IMR-90 (cell line): Measurements from ENCODE around the gene MYADM. TPM values are rescaled to one million over a fixed set of nuclear protein-coding genes. Genes with fewer than 3 reads are reported as not detected.

Experiments used
- ATAC-seq: fragments of 200-7000 bp; cut with Tn5 transposase; 2 replicates; pipeline ENCODE4 v1.9.1; 2020; ENCODE audit warnings: low read depth, mild to moderate bottlenecking, moderate library complexity
- BruUV-seq: library from RNA; stranded (reverse); fragments of 400-500 nt; replicated peaks from 2 replicates; lab custom pipeline; 2021; lab: Mats Ljungman, UMichigan
- CTCF ChIA-PET: fragments of 300-600 bp; formaldehyde crosslinking; extraction: SDS; loops from one replicate; lab custom pipeline; 2021; ENCODE audit warnings: antibody characterized with exemption; lab: Yijun Ruan, JAX
- POLR2A ChIA-PET: fragments of 300-600 bp; sonication (Branson Sonifier 250); formaldehyde crosslinking; loops from one replicate; lab custom pipeline; 2022; ENCODE audit warnings: antibody characterized with exemption; ENCODE audit not compliant: unreplicated experiment; lab: Charles Lee
- DNase-seq: peaks from one replicate; pipeline ENCODE4 v3.0.0; 2013
- H2AFZ ChIP-seq: replicated peaks from 2 replicates; pipeline ENCODE3; 2013; ENCODE audit warnings: low read length, mild to moderate bottlenecking; ENCODE audit not compliant: poor library complexity
- H2AK5ac ChIP-seq: 2 replicates; pipeline ENCODE4 v1.6.1; 2013; ENCODE audit warnings: low read depth, low read length, inconsistent platforms
- H2AK9ac ChIP-seq: replicated peaks from 2 replicates; pipeline ENCODE3; 2013; ENCODE audit warnings: mild to moderate bottlenecking, low read depth, low read length, moderate library complexity; ENCODE audit not compliant: poor library complexity
- H2BK120ac ChIP-seq: 2 replicates; pipeline ENCODE4 v1.6.1; 2013; ENCODE audit warnings: low read depth, low read length, inconsistent platforms
- H2BK15ac ChIP-seq: 3 replicates; pipeline ENCODE4 v1.6.1; 2013; ENCODE audit warnings: low read depth, low read length, inconsistent platforms
- H2BK20ac ChIP-seq: 2 replicates; pipeline ENCODE4 v1.6.1; 2013; ENCODE audit warnings: low read depth, mild to moderate bottlenecking, inconsistent platforms, low read length, moderate library complexity
- H2BK5ac ChIP-seq: 2 replicates; pipeline ENCODE4 v1.6.1; 2013; ENCODE audit warnings: mild to moderate bottlenecking, low read depth, low read length, inconsistent platforms; ENCODE audit not compliant: poor library complexity, severe bottlenecking
- H3K14ac ChIP-seq: replicated peaks from 2 replicates; pipeline ENCODE4 v1.6.1; 2013; ENCODE audit warnings: low read depth, low read length, inconsistent platforms
- H3K18ac ChIP-seq: 2 replicates; pipeline ENCODE4 v1.6.1; 2013; ENCODE audit warnings: low read depth, low read length, control low read depth
- H3K23ac ChIP-seq: 2 replicates; pipeline ENCODE4 v1.6.1; 2013; ENCODE audit warnings: low read depth, low read length, inconsistent platforms
- H3K27ac ChIP-seq: 2 replicates; pipeline ENCODE4 v1.5.1; 2013; ENCODE audit warnings: mild to moderate bottlenecking, control low read depth, low read length; ENCODE audit not compliant: insufficient read depth
- H3K27me3 ChIP-seq: 2 replicates; pipeline ENCODE4 v1.6.1; 2013; ENCODE audit warnings: low read length; ENCODE audit not compliant: control insufficient read depth, insufficient read depth
- H3K36me3 ChIP-seq: 2 replicates; pipeline ENCODE4 v1.6.1; 2013; ENCODE audit warnings: low read length, mixed read lengths; ENCODE audit not compliant: control insufficient read depth, insufficient read depth
- H3K4ac ChIP-seq: 2 replicates; pipeline ENCODE4 v1.6.1; 2013; ENCODE audit warnings: low read depth, low read length, inconsistent platforms
- H3K4me1 ChIP-seq: 2 replicates; pipeline ENCODE4 v1.6.1; 2013; ENCODE audit warnings: low read length, mixed read lengths; ENCODE audit not compliant: control insufficient read depth, insufficient read depth
- H3K4me2 ChIP-seq: 2 replicates; pipeline ENCODE4 v1.6.1; 2013; ENCODE audit warnings: low read depth, mild to moderate bottlenecking, control low read depth, low read length, moderate library complexity
- H3K4me3 ChIP-seq: 2 replicates; pipeline ENCODE4 v1.5.1; 2013; ENCODE audit warnings: low read depth, mild to moderate bottlenecking, control low read depth, low read length, moderate library complexity; ENCODE audit not compliant: insufficient read depth
- H3K56ac ChIP-seq: 2 replicates; pipeline ENCODE4 v1.6.1; 2013; ENCODE audit warnings: low read length, inconsistent platforms; ENCODE audit not compliant: insufficient read depth; ENCODE audit errors: extremely low read depth
- H3K79me1 ChIP-seq, 2 experiments: 2 replicates each; pipeline ENCODE4 v1.6.1; 2013; ENCODE audit warnings: low read length in 2 of 2, inconsistent platforms in 1 of 2, low read depth in 1 of 2
- H3K9ac ChIP-seq: 2 replicates; pipeline ENCODE4 v1.6.1; 2013; ENCODE audit warnings: low read depth, low read length, control low read depth
- H3K9me1 ChIP-seq: 2 replicates; pipeline ENCODE4 v1.6.1; 2013; ENCODE audit warnings: low read length, inconsistent platforms; ENCODE audit not compliant: insufficient read depth
- H3K9me3 ChIP-seq: 2 replicates; pipeline ENCODE4 v1.6.1; 2013; ENCODE audit warnings: low read length; ENCODE audit not compliant: control insufficient read depth, insufficient read depth
- H4K20me1 ChIP-seq: 2 replicates; pipeline ENCODE4 v1.6.1; 2013; ENCODE audit warnings: low read length, inconsistent platforms; ENCODE audit not compliant: insufficient read depth
- H4K5ac ChIP-seq: 2 replicates; pipeline ENCODE4 v1.6.1; 2013; ENCODE audit warnings: mild to moderate bottlenecking, low read depth, low read length, control low read depth
- H4K8ac ChIP-seq, 2 experiments: 2 replicates each; pipeline ENCODE4 v1.6.1; 2013; ENCODE audit warnings: low read depth in 2 of 2, low read length in 2 of 2, control low read depth in 1 of 2, inconsistent platforms in 1 of 2
- H4K91ac ChIP-seq: 2 replicates; pipeline ENCODE4 v1.6.1; 2013; ENCODE audit warnings: low read depth, low read length, inconsistent platforms; ENCODE audit not compliant: insufficient read depth
- FOS ChIP-seq: fragments of 150-350 bp; IDR thresholded peaks from 2 replicates; pipeline ENCODE4 v1.6.1; 2016; ENCODE audit warnings: low read depth, low read length
- MAZ ChIP-seq: IDR thresholded peaks from 2 replicates; pipeline ENCODE4 v1.6.1; 2012; ENCODE audit warnings: low read depth, mild to moderate bottlenecking, low read length, improper control_type of control experiment, moderate library complexity, borderline replicate concordance
- RAD21 ChIP-seq: IDR thresholded peaks from 2 replicates; pipeline ENCODE4 v1.6.1; 2012; ENCODE audit warnings: low read length, improper control_type of control experiment
- SMC3 ChIP-seq: fragments of 150-350 bp; IDR thresholded peaks from 2 replicates; pipeline ENCODE4 v1.6.1; 2016; ENCODE audit warnings: low read depth, mild to moderate bottlenecking, antibody characterized with exemption, low read length, moderate library complexity
- WGBS, 2 experiments: methylation state at CpG; one replicate each; pipeline versions ENCODE4 v1.1.5 to v1.1.7; 2013; ENCODE audit warnings: missing lambda C conversion rate in 2 of 2; ENCODE audit not compliant: insufficient read length in 1 of 2; ENCODE audit errors: extremely low coverage in 2 of 2; 5-methylcytosine and 5-hydroxymethylcytosine counted together
- dilution Hi-C: fragments of 300-500 bp; cut with HindIII; formaldehyde crosslinking; loops from one replicate; pipeline ENCODE4 v1.14.3; 2018; ENCODE audit warnings: low sequenced_read_pairs; ENCODE audit not compliant: unreplicated experiment
- in situ Hi-C: fragments of 300-500 bp; cut with MboI; formaldehyde crosslinking; loops from 3 replicates; pipeline ENCODE4 v1.14.3; 2019; ENCODE audit warnings: low sequenced_read_pairs, inconsistent platforms, mixed read lengths
- intact Hi-C: fragments of 100-400 bp; cut with micrococcal nuclease; formaldehyde crosslinking; loops from 2 replicates; pipeline ENCODE4 v1.10.0; 2022
- polyA plus RNA-seq, 3 experiments: library from polyadenylated mRNA; depleted of rRNA; stranded (reverse); fragments of >200 nt; gene quantifications; 2 replicates each; pipeline ENCODE4 v1.2.3, GENCODE V29; 2012; ENCODE audit warnings: low replicate concordance in 1 of 3
- total RNA-seq: library from RNA; depleted of rRNA; stranded (reverse); fragments of >200 nt; gene quantifications from 2 replicates; pipeline ENCODE4 v1.2.3, GENCODE V29; 2012
- TF ChIP-seq, protein P1 (sequence below): fragments of 150-350 bp; IDR thresholded peaks from 2 replicates; pipeline ENCODE4 v1.6.1; 2017; ENCODE audit warnings: mild to moderate bottlenecking, antibody characterized with exemption, low read length, low read depth
- TF ChIP-seq, protein P2 (sequence below): conservative IDR thresholded peaks from 2 replicates; pipeline ENCODE4 v1.5.1; 2012; ENCODE audit warnings: mild to moderate bottlenecking, low read depth, low read length, improper control_type of control experiment

Gene MYADM
- total and polyA plus RNA-seq, 2 of the 4 experiments (the other 2 are of a cell fraction): 4.8 to 96.1 TPM

DNA sequence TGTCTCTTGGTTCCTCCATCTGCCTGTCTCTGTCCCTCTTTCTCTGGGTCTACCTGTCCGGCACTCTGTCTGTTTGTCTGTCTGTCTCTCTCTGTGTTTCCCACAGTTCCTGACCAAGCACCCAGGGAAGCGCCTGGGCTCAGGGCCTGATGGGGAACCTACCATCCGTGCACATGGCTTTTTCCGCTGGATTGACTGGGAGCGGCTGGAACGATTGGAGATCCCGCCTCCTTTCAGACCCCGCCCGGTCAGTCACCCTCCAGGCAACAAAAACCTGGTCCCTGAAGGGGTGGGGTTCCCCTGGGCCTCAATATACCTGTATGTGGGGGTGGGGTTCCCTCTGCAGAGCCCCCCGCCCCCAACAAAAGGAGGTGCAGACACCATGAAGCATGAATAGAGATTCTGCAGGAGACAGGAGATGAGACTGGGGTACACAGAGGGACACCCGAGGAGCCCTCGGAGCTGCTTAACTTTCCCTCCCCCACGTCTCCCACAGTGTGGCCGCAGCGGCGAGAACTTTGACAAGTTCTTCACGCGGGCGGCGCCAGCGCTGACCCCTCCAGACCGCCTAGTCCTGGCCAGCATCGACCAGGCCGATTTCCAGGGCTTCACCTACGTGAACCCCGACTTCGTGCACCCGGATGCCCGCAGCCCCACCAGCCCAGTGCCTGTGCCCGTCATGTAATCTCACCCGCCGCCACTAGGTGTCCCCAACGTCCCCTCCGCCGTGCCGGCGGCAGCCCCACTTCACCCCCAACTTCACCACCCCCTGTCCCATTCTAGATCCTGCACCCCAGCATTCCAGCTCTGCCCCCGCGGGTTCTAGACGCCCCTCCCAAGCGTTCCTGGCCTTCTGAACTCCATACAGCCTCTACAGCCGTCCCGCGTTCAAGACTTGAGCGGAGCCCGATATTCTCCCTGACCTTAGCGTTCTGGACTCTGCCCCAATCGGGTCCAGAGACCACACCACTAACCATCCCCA, 38.8 kb downstream of the MYADM start:
- CTCF ChIA-PET: interaction anchor here (0.5 to 1.8 kb wide), 5 partner anchors 28 to 123 kb away, joined by 3 to 9 read pairs (median 3); no protein-coding TSS in a partner anchor

More for the DNA sequence above, 38.8 kb downstream of the MYADM start:
- H2AK5ac ChIP-seq: no peak overlapping the region
- H3K9me1 ChIP-seq: no peaks in the 10 kb centered on the region
- no peaks in the 10 kb centered on the region for H3K36me3 ChIP-seq
- no peak overlapping the region for H2BK120ac ChIP-seq
- TF ChIP-seq, protein P1, sequence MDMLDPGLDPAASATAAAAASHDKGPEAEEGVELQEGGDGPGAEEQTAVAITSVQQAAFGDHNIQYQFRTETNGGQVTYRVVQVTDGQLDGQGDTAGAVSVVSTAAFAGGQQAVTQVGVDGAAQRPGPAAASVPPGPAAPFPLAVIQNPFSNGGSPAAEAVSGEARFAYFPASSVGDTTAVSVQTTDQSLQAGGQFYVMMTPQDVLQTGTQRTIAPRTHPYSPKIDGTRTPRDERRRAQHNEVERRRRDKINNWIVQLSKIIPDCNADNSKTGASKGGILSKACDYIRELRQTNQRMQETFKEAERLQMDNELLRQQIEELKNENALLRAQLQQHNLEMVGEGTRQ: no peak
- peak; percentile 29; the same call in 1 of the 2 replicates for TF ChIP-seq MAZ
- no peak for TF ChIP-seq FOS
- TF ChIP-seq RAD21: peak; percentile 58
- TF ChIP-seq, protein P2, sequence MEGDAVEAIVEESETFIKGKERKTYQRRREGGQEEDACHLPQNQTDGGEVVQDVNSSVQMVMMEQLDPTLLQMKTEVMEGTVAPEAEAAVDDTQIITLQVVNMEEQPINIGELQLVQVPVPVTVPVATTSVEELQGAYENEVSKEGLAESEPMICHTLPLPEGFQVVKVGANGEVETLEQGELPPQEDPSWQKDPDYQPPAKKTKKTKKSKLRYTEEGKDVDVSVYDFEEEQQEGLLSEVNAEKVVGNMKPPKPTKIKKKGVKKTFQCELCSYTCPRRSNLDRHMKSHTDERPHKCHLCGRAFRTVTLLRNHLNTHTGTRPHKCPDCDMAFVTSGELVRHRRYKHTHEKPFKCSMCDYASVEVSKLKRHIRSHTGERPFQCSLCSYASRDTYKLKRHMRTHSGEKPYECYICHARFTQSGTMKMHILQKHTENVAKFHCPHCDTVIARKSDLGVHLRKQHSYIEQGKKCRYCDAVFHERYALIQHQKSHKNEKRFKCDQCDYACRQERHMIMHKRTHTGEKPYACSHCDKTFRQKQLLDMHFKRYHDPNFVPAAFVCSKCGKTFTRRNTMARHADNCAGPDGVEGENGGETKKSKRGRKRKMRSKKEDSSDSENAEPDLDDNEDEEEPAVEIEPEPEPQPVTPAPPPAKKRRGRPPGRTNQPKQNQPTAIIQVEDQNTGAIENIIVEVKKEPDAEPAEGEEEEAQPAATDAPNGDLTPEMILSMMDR: peak; percentile 70
- peak; percentile 44; the same call in 1 of the 2 replicates for TF ChIP-seq SMC3
- no peak overlapping the region for H3K9ac ChIP-seq
- intact Hi-C loops: loop anchor here (1.0 kb wide), 1 partner anchor 118 kb away; no protein-coding TSS in a partner anchor
- H3K23ac ChIP-seq: no peak overlapping the region
- H3K18ac ChIP-seq: no peak overlapping the region
- H3K14ac ChIP-seq: no peak overlapping the region
- in situ Hi-C loops: no loop called here
- 24% methylated on average over 3 of the region's 48 CpGs; no CpG with 5 or more reads in 1 of the 2 experiments for WGBS, 2 experiments
- H3K9me3 ChIP-seq: no peaks in the 10 kb centered on the region
- H3K27ac ChIP-seq: no peak overlapping the region
- peaks cover 30% of the 10 kb centered on the region for H3K27me3 ChIP-seq
- H3K4me2 ChIP-seq: peak overlapping the region; percentile 39; the same call in 1 of the 2 replicates
- no peak overlapping the region for H4K5ac ChIP-seq
- no peak overlapping the region for H3K4me3 ChIP-seq
- DNase-seq (no peak), ATAC-seq (peak; percentile 67)
- H2AK9ac ChIP-seq: peak overlapping the region; percentile 78
- H4K20me1 ChIP-seq: no peaks in the 10 kb centered on the region
- H2AFZ ChIP-seq: peak overlapping the region; percentile 84
- POLR2A ChIA-PET: no interaction called here
- no peaks in the 10 kb centered on the region for H3K79me1 ChIP-seq
- no peak overlapping the region for H3K56ac ChIP-seq
- H3K4me1 ChIP-seq: peaks cover 5% of the 10 kb centered on the region; the same call in 1 of the 2 replicates
- no peak overlapping the region for H2BK15ac ChIP-seq
- no peak overlapping the region for H4K91ac ChIP-seq
- no peak overlapping the region for H3K4ac ChIP-seq
- no peak overlapping the region for H2BK5ac ChIP-seq
- no peak overlapping the region for H4K8ac ChIP-seq
- no TSS peak for BruUV-seq
- H2BK20ac ChIP-seq: no peak overlapping the region
- dilution Hi-C loops: no loop called here
